Uterus (tissue), 4 donors: ENCODE measurements around the gene SLC37A4. TPM values are rescaled to one million over a fixed set of nuclear protein-coding genes. Genes with fewer than 3 reads are reported as not detected.

Experiments used
- DNase-seq, 2 donors: peaks; one replicate each; pipeline ENCODE4 v3.0.0-alpha.2; 2019 to 2020
- H3K27ac ChIP-seq, 2 donors: fragments of 200-600 bp; sonication (generic); 1 replicate in 1 of 2; 2 replicates in 1 of 2; pipeline ENCODE4 v1.5.1; 2016 to 2018
- H3K27me3 ChIP-seq, 2 donors: fragments of 200-600 bp; sonication (generic); one replicate each; pipeline ENCODE4 v1.5.1; 2018 to 2019; ENCODE audit warnings: control low read depth in 1 of 2
- H3K36me3 ChIP-seq, 2 donors: fragments of 200-600 bp; sonication (generic); one replicate each; pipeline ENCODE4 v1.5.1; 2019; ENCODE audit warnings: control low read depth in 1 of 2
- H3K4me1 ChIP-seq, 2 donors: fragments of 200-600 bp; sonication (generic); one replicate each; pipeline ENCODE4 v1.5.1; 2018 to 2019; ENCODE audit warnings: control low read depth in 1 of 2
- H3K4me3 ChIP-seq, 2 donors: fragments of 200-600 bp; sonication (generic); 1 replicate in 1 of 2; 2 replicates in 1 of 2; pipeline ENCODE4 v1.5.1; 2018 to 2019; ENCODE audit warnings: mild to moderate bottlenecking in 1 of 2
- H3K9me3 ChIP-seq, 2 donors: fragments of 200-600 bp; sonication (generic); one replicate each; pipeline ENCODE4 v1.5.1; 2019; ENCODE audit warnings: control low read depth in 1 of 2
- CTCF ChIP-seq, 4 experiments: fragments of 200-600 bp in 2 of 4; fragments of 450-650 bp in 2 of 4; sonication (generic) in 2 of 4; IDR thresholded peaks; one replicate each; pipeline ENCODE4 v1.5.1; 2016 to 2019; ENCODE audit warnings: antibody characterized with exemption in 4 of 4, mild to moderate bottlenecking in 2 of 4, moderate library complexity in 1 of 4
- POLR2A ChIP-seq, 2 donors: fragments of 450-650 bp; IDR thresholded peaks; one replicate each; pipeline ENCODE4 v1.6.1; 2016; ENCODE audit warnings: antibody characterized with exemption in 2 of 2, mild to moderate bottlenecking in 1 of 2, moderate library complexity in 1 of 2
- intact Hi-C: fragments of 100-400 bp; cut with DNase I; formaldehyde crosslinking; loops from one replicate; pipeline ENCODE4 v1.15.1; 2023; ENCODE audit warnings: low total_unique reads
- total RNA-seq, 4 donors: library from RNA; depleted of rRNA in 3 of 4; stranded (reverse); fragments of >200 nt in 3 of 4; gene quantifications; one replicate each; pipeline versions ENCODE4 v1.1.0 to v1.2.4, GENCODE V29; 2014 to 2023
- donor health status: DM: yes; HTN: yes; CAD: no.

The SLC37A4 gene
- total RNA-seq, 4 donors from 2014 or later, result 7.4 to 18.1 (median 11.9) TPM

- intact Hi-C loops, result no loop called here
- no peaks in the 10 kb centered on the region for H3K36me3 ChIP-seq
- H3K4me1 ChIP-seq, result no peaks in the 10 kb centered on the region
- H3K4me3 ChIP-seq, result no peak overlapping the region
- no peaks in the 10 kb centered on the region for H3K27me3 ChIP-seq
- TF ChIP-seq POLR2A (IDR thresholded peaks at IDR 0.05) (no peak), CTCF (IDR thresholded peaks at IDR 0.05) (no peak)
- H3K9me3 ChIP-seq, result no peaks in the 10 kb centered on the region
- DNase-seq, result no peak
- H3K27ac ChIP-seq, result no peak overlapping the region
Measured at GRCh38 chr11:119027561-119028345, 2.9 kb downstream of the SLC37A4 start.

DNA sequence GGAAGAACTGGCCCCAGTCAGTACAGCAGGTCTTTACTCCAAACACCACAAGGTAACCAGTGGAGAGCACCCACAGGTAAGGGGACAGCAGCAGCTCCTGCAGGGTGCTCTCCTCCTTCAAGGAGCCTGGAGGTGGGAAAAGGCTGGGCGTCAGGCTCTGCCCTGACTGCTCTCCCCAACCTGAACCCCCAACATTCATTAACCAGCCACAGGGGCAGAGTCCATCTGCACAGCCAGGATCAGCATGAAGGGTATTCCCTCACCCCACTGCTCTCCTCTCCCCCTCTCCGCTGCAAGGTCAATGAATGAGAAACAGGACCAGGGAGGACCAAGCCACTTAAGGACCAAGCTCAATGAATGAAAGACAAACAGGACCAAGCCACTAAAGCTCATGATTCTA is 3.7 kb downstream of the SLC37A4 start:
- Histone ChIP-seq H3K4me1 (no peaks in the 10 kb centered on the region), H3K4me3 (no peak overlapping the region), H3K9me3 (no peaks in the 10 kb centered on the region), H3K27me3 (no peaks in the 10 kb centered on the region), H3K27ac (no peak overlapping the region), H3K36me3 (no peaks in the 10 kb centered on the region)
- DNase-seq, result no peak
- intact Hi-C loops, result no loop called here
- TF ChIP-seq CTCF (IDR thresholded peaks at IDR 0.05), result no peak
- no peak for TF ChIP-seq POLR2A (IDR thresholded peaks at IDR 0.05)

DNA sequence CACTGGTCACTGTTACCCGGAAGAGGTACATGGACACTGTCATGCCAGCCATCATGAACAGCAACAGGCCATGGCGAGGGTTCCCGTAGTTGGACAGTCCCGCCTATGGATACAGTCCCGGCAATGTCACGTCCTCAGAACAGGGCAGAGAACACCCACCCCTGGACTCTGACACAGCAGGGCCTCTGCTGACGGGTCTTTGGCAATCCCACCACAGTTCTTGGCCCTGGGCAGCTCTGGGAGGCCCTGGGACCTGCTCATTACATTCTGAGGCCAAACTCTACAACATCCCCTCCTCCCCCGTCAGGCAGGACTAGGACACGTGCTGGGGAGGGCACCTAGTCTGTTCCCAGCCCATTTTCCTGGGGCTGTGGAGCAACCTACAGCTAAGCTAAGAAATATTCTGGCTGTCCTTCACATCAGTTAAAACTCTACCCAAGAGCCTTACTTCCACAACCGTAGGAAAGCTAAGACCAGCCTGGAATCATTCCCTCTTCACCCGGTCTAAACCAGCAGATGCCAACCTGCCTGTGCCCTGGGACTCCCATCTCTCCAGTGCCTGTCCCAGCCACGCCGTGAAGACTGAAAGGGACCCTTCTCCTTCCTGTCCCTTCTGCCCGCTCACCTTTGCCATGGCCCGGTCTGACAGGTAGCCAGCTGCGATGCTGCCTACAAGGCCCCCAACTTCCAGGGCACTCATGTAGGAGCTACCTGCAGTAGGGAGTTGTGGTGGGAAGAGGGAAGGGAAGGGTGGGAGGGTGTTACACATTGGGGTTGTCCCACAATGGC is 4.5 kb downstream of the SLC37A4 start:
- Histone ChIP-seq H3K36me3 (no peaks in the 10 kb centered on the region), H3K4me1 (peaks cover 0 to 3% of the 10 kb centered on the region in 2 donors), H3K27ac (no peak overlapping the region), H3K27me3 (no peaks in the 10 kb centered on the region), H3K4me3 (no peak overlapping the region), H3K9me3 (no peaks in the 10 kb centered on the region)
- TF ChIP-seq POLR2A (IDR thresholded peaks at IDR 0.05) (no peak), CTCF (IDR thresholded peaks at IDR 0.05) (no peak)
- intact Hi-C loops, result no loop called here
- no peak for DNase-seq

DNA sequence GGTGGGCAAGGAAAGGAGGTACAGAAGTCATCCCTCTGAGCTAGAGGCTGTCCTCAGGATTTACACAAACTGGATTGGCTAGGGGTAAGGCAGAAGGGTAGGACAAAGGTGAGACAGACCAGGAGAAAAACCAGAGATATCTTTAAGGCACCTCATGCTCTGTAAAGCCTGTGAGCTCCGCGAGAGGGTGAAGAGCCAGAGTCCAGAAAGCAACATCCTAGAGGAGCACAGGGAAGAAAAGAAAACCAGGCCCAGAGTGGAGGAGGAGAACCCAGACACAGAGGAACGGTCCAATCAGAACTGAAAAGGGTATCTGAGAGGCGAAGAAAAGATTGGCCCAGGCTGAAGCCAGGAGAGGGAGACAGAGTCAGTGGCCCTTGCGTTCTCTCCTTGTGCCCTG is 5.1 kb downstream of the SLC37A4 start:
- H3K9me3 ChIP-seq, result no peaks in the 10 kb centered on the region

More for the DNA sequence above, 5.1 kb downstream of the SLC37A4 start:
- Histone ChIP-seq H3K27ac (no peak overlapping the region), H3K4me3 (no peak overlapping the region), H3K36me3 (no peaks in the 10 kb centered on the region), H3K4me1 (peaks cover 4 to 6% of the 10 kb centered on the region in 2 donors), H3K27me3 (no peaks in the 10 kb centered on the region)
- TF ChIP-seq CTCF (IDR thresholded peaks at IDR 0.05) (no peak), POLR2A (IDR thresholded peaks at IDR 0.05) (no peak)
- DNase-seq, result no peak
- intact Hi-C loops, result no loop called here
